ENCODE data around the gene NSMCE1. TPM values are rescaled to one million over a fixed set of nuclear protein-coding genes. Genes with fewer than 3 reads are reported as not detected.

Gene NSMCE1
- total and polyA plus RNA-seq, 2 of the 4 experiments (the other 2 are of a cell fraction) = 47.5 to 120 TPM

GRCh38 chr16:27268376-27269299 lies at the start of gene NSMCE1 (continued):
- peak; percentile 39; the same call in 1 of the 2 replicates for TF ChIP-seq MAZ (IDR thresholded peaks at IDR 0.05; ENCODE audit: borderline replicate concordance, low read depth, low read length)

GRCh38 chr16:27317738-27318391 lies 49.3 kb upstream of the NSMCE1 start:
- Histone ChIP-seq H2AFZ (replicated peaks; ENCODE audit: low read length, poor library complexity) (no peak overlapping the region), H2BK5ac (ENCODE audit: low read depth, low read length, poor library complexity, severe bottlenecking) (peak overlapping the region; percentile 57), H2BK15ac (ENCODE audit: low read depth, low read length) (0 out of 3 replicates have a peak overlapping the region, but pooled peaks have one; percentile 47), H3K18ac (ENCODE audit: low read depth, low read length) (no peak overlapping the region), H3K9ac (ENCODE audit: low read depth, low read length) (peak overlapping the region; percentile 31), H3K27me3 (ENCODE audit: control insufficient read depth, insufficient read depth, low read length) (no peaks in the 10 kb centered on the region), H3K23ac (ENCODE audit: low read depth, low read length) (peak overlapping the region; percentile 48; the same call in 1 of the 2 replicates), H3K9me3 (ENCODE audit: control insufficient read depth, insufficient read depth, low read length) (no peaks in the 10 kb centered on the region), H3K79me1 (ENCODE audit: low read depth in 1 of 2, low read length in 2 of 2) (peaks cover 7 to 79% of the 10 kb centered on the region in 2 experiments; a peak in 3 of 4 replicates), H3K4ac (ENCODE audit: low read depth, low read length) (peak overlapping the region; percentile 81), H2AK9ac (replicated peaks; ENCODE audit: low read depth, low read length, poor library complexity) (no peak overlapping the region), H3K4me3 (ENCODE audit: insufficient read depth, low read depth, low read length) (no peak overlapping the region), H4K20me1 (ENCODE audit: insufficient read depth, low read length) (peaks cover 49% of the 10 kb centered on the region), H3K56ac (ENCODE audit: extremely low read depth, insufficient read depth, low read length) (no peak overlapping the region; the same call in 1 of the 2 replicates), H4K5ac (ENCODE audit: low read depth, low read length) (peak overlapping the region; percentile 4; the same call in 1 of the 2 replicates), H4K8ac (ENCODE audit: low read depth in 2 of 2, low read length in 2 of 2) (peak overlapping the region; percentile 53 to 58; a peak in 3 of 4 replicates), H4K91ac (ENCODE audit: insufficient read depth, low read depth, low read length) (peak overlapping the region; percentile 62), H2BK20ac (ENCODE audit: low read depth, low read length) (peak overlapping the region; percentile 80; the same call in 1 of the 2 replicates), H2AK5ac (ENCODE audit: low read depth, low read length) (peak overlapping the region; percentile 92; the same call in 1 of the 2 replicates), H3K4me1 (ENCODE audit: control insufficient read depth, insufficient read depth, low read length) (peaks cover 37% of the 10 kb centered on the region), H3K4me2 (ENCODE audit: low read depth, low read length) (peak overlapping the region; percentile 31), H3K9me1 (ENCODE audit: insufficient read depth, low read length) (peaks cover 19% of the 10 kb centered on the region), H3K14ac (replicated peaks; ENCODE audit: low read depth, low read length) (peak overlapping the region; percentile 75), H3K36me3 (ENCODE audit: control insufficient read depth, insufficient read depth, low read length) (peaks cover 27% of the 10 kb centered on the region), H3K27ac (ENCODE audit: insufficient read depth, low read length) (peak overlapping the region; percentile 71), H2BK120ac (ENCODE audit: low read depth, low read length) (peak overlapping the region; percentile 64; the same call in 1 of the 2 replicates)
- DNase-seq (no peak), ATAC-seq (ENCODE audit: low read depth) (no peak)
- ChIA-PET POLR2A (ENCODE audit: unreplicated experiment) (interaction anchor here (0.5 to 0.8 kb wide), 2 partner anchors 9 to 871 kb away, joined by 3 to 4 read pairs; no protein-coding TSS in a partner anchor), CTCF (interaction anchor here (1.4 kb wide), 1 partner anchor 83 kb away, joined by 4 read pairs; no protein-coding TSS in a partner anchor)
- intact Hi-C loops (cut with micrococcal nuclease) = no loop called here
- in situ Hi-C loops (cut with MboI; ENCODE audit: low sequenced_read_pairs) = loop anchor here (5.0 kb wide), 1 partner anchor 76 kb away; no protein-coding TSS in a partner anchor
- TF ChIP-seq SMC3 (IDR thresholded peaks at IDR 0.05; ENCODE audit: low read depth, low read length) = no peak
- TF ChIP-seq POLR2A (IDR thresholded peaks at IDR 0.05; ENCODE audit: low read depth, low read length) = no peak
- TF ChIP-seq RFX5 (IDR thresholded peaks at IDR 0.05; ENCODE audit: low read depth, low read length) = no peak
- no peak for TF ChIP-seq CTCF (conservative IDR thresholded peaks at IDR 0.05; ENCODE audit: low read depth, low read length)
- no peak for TF ChIP-seq BHLHE40 (IDR thresholded peaks at IDR 0.05; ENCODE audit: low read depth, low read length)
- dilution Hi-C loops (cut with HindIII; ENCODE audit: low sequenced_read_pairs, unreplicated experiment) = no loop called here
- BruUV-seq (replicated peaks) = no TSS peak
- 95% methylated on average over 6 of the region's 10 CpGs; no CpG with 5 or more reads in 1 of the 2 experiments for WGBS, 2 experiments (ENCODE audit: extremely low coverage in 2 of 2, insufficient read length in 1 of 2)
